IMR-90 (cell line): Measurements from ENCODE around the gene LAGE3. TPM values are rescaled to one million over a fixed set of nuclear protein-coding genes. Genes with fewer than 3 reads are reported as not detected.

ENCODE experiments used
- ATAC-seq: fragments of 200-7000 bp; cut with Tn5 transposase; 2 replicates; pipeline ENCODE4 v1.9.1; 2020; ENCODE audit warnings: low read depth, mild to moderate bottlenecking, moderate library complexity
- BruUV-seq: library from RNA; stranded (reverse); fragments of 400-500 nt; replicated peaks from 2 replicates; lab custom pipeline; 2021; lab: Mats Ljungman, UMichigan
- CTCF ChIA-PET: fragments of 300-600 bp; formaldehyde crosslinking; extraction: SDS; loops from one replicate; lab custom pipeline; 2021; ENCODE audit warnings: antibody characterized with exemption; lab: Yijun Ruan, JAX
- POLR2A ChIA-PET: fragments of 300-600 bp; sonication (Branson Sonifier 250); formaldehyde crosslinking; loops from one replicate; lab custom pipeline; 2022; ENCODE audit warnings: antibody characterized with exemption; ENCODE audit not compliant: unreplicated experiment; lab: Charles Lee
- DNase-seq: peaks from one replicate; pipeline ENCODE4 v3.0.0; 2013
- H2AFZ ChIP-seq: replicated peaks from 2 replicates; pipeline ENCODE3; 2013; ENCODE audit warnings: low read length, mild to moderate bottlenecking; ENCODE audit not compliant: poor library complexity
- H2AK5ac ChIP-seq: 2 replicates; pipeline ENCODE4 v1.6.1; 2013; ENCODE audit warnings: low read depth, low read length, inconsistent platforms
- H2AK9ac ChIP-seq: replicated peaks from 2 replicates; pipeline ENCODE3; 2013; ENCODE audit warnings: mild to moderate bottlenecking, low read depth, low read length, moderate library complexity; ENCODE audit not compliant: poor library complexity
- H2BK120ac ChIP-seq: 2 replicates; pipeline ENCODE4 v1.6.1; 2013; ENCODE audit warnings: low read depth, low read length, inconsistent platforms
- H2BK15ac ChIP-seq: 3 replicates; pipeline ENCODE4 v1.6.1; 2013; ENCODE audit warnings: low read depth, low read length, inconsistent platforms
- H2BK20ac ChIP-seq: 2 replicates; pipeline ENCODE4 v1.6.1; 2013; ENCODE audit warnings: low read depth, mild to moderate bottlenecking, inconsistent platforms, low read length, moderate library complexity
- H2BK5ac ChIP-seq: 2 replicates; pipeline ENCODE4 v1.6.1; 2013; ENCODE audit warnings: mild to moderate bottlenecking, low read depth, low read length, inconsistent platforms; ENCODE audit not compliant: poor library complexity, severe bottlenecking
- H3K14ac ChIP-seq: replicated peaks from 2 replicates; pipeline ENCODE4 v1.6.1; 2013; ENCODE audit warnings: low read depth, low read length, inconsistent platforms
- H3K18ac ChIP-seq: 2 replicates; pipeline ENCODE4 v1.6.1; 2013; ENCODE audit warnings: low read depth, low read length, control low read depth
- H3K23ac ChIP-seq: 2 replicates; pipeline ENCODE4 v1.6.1; 2013; ENCODE audit warnings: low read depth, low read length, inconsistent platforms
- H3K27ac ChIP-seq: 2 replicates; pipeline ENCODE4 v1.5.1; 2013; ENCODE audit warnings: mild to moderate bottlenecking, control low read depth, low read length; ENCODE audit not compliant: insufficient read depth
- H3K27me3 ChIP-seq: 2 replicates; pipeline ENCODE4 v1.6.1; 2013; ENCODE audit warnings: low read length; ENCODE audit not compliant: control insufficient read depth, insufficient read depth
- H3K36me3 ChIP-seq: 2 replicates; pipeline ENCODE4 v1.6.1; 2013; ENCODE audit warnings: low read length, mixed read lengths; ENCODE audit not compliant: control insufficient read depth, insufficient read depth
- H3K4ac ChIP-seq: 2 replicates; pipeline ENCODE4 v1.6.1; 2013; ENCODE audit warnings: low read depth, low read length, inconsistent platforms
- H3K4me1 ChIP-seq: 2 replicates; pipeline ENCODE4 v1.6.1; 2013; ENCODE audit warnings: low read length, mixed read lengths; ENCODE audit not compliant: control insufficient read depth, insufficient read depth
- H3K4me2 ChIP-seq: 2 replicates; pipeline ENCODE4 v1.6.1; 2013; ENCODE audit warnings: low read depth, mild to moderate bottlenecking, control low read depth, low read length, moderate library complexity
- H3K4me3 ChIP-seq: 2 replicates; pipeline ENCODE4 v1.5.1; 2013; ENCODE audit warnings: low read depth, mild to moderate bottlenecking, control low read depth, low read length, moderate library complexity; ENCODE audit not compliant: insufficient read depth
- H3K56ac ChIP-seq: 2 replicates; pipeline ENCODE4 v1.6.1; 2013; ENCODE audit warnings: low read length, inconsistent platforms; ENCODE audit not compliant: insufficient read depth; ENCODE audit errors: extremely low read depth
- H3K79me1 ChIP-seq, 2 experiments: 2 replicates each; pipeline ENCODE4 v1.6.1; 2013; ENCODE audit warnings: low read length in 2 of 2, inconsistent platforms in 1 of 2, low read depth in 1 of 2
- H3K9ac ChIP-seq: 2 replicates; pipeline ENCODE4 v1.6.1; 2013; ENCODE audit warnings: low read depth, low read length, control low read depth
- H3K9me1 ChIP-seq: 2 replicates; pipeline ENCODE4 v1.6.1; 2013; ENCODE audit warnings: low read length, inconsistent platforms; ENCODE audit not compliant: insufficient read depth
- H3K9me3 ChIP-seq: 2 replicates; pipeline ENCODE4 v1.6.1; 2013; ENCODE audit warnings: low read length; ENCODE audit not compliant: control insufficient read depth, insufficient read depth
- H4K20me1 ChIP-seq: 2 replicates; pipeline ENCODE4 v1.6.1; 2013; ENCODE audit warnings: low read length, inconsistent platforms; ENCODE audit not compliant: insufficient read depth
- H4K5ac ChIP-seq: 2 replicates; pipeline ENCODE4 v1.6.1; 2013; ENCODE audit warnings: mild to moderate bottlenecking, low read depth, low read length, control low read depth
- H4K8ac ChIP-seq, 2 experiments: 2 replicates each; pipeline ENCODE4 v1.6.1; 2013; ENCODE audit warnings: low read depth in 2 of 2, low read length in 2 of 2, control low read depth in 1 of 2, inconsistent platforms in 1 of 2
- H4K91ac ChIP-seq: 2 replicates; pipeline ENCODE4 v1.6.1; 2013; ENCODE audit warnings: low read depth, low read length, inconsistent platforms; ENCODE audit not compliant: insufficient read depth
- CEBPB ChIP-seq: IDR thresholded peaks from 2 replicates; pipeline ENCODE4 v1.6.1; 2012; ENCODE audit warnings: low read depth, low read length, improper control_type of control experiment
- MAFK ChIP-seq: IDR thresholded peaks from 2 replicates; pipeline ENCODE4 v1.6.1; 2012; ENCODE audit warnings: low read depth, low read length, improper control_type of control experiment
- WGBS, 2 experiments: methylation state at CpG; one replicate each; pipeline versions ENCODE4 v1.1.5 to v1.1.7; 2013; ENCODE audit warnings: missing lambda C conversion rate in 2 of 2; ENCODE audit not compliant: insufficient read length in 1 of 2; ENCODE audit errors: extremely low coverage in 2 of 2; 5-methylcytosine and 5-hydroxymethylcytosine counted together
- dilution Hi-C: fragments of 300-500 bp; cut with HindIII; formaldehyde crosslinking; loops from one replicate; pipeline ENCODE4 v1.14.3; 2018; ENCODE audit warnings: low sequenced_read_pairs; ENCODE audit not compliant: unreplicated experiment
- in situ Hi-C: fragments of 300-500 bp; cut with MboI; formaldehyde crosslinking; loops from 3 replicates; pipeline ENCODE4 v1.14.3; 2019; ENCODE audit warnings: low sequenced_read_pairs, inconsistent platforms, mixed read lengths
- intact Hi-C: fragments of 100-400 bp; cut with micrococcal nuclease; formaldehyde crosslinking; loops from 2 replicates; pipeline ENCODE4 v1.10.0; 2022
- polyA plus RNA-seq, 3 experiments: library from polyadenylated mRNA; depleted of rRNA; stranded (reverse); fragments of >200 nt; gene quantifications; 2 replicates each; pipeline ENCODE4 v1.2.3, GENCODE V29; 2012; ENCODE audit warnings: low replicate concordance in 1 of 3
- total RNA-seq: library from RNA; depleted of rRNA; stranded (reverse); fragments of >200 nt; gene quantifications from 2 replicates; pipeline ENCODE4 v1.2.3, GENCODE V29; 2012
- TF ChIP-seq, protein P1 (sequence below): fragments of 150-350 bp; IDR thresholded peaks from 2 replicates; pipeline ENCODE4 v1.6.1; 2016; ENCODE audit warnings: low read depth, mild to moderate bottlenecking, low read length, moderate library complexity, borderline replicate concordance

Gene LAGE3
- total and polyA plus RNA-seq, 2 of the 4 experiments (the other 2 are of a cell fraction) = 3.6 to 14.8 TPM

DNA sequence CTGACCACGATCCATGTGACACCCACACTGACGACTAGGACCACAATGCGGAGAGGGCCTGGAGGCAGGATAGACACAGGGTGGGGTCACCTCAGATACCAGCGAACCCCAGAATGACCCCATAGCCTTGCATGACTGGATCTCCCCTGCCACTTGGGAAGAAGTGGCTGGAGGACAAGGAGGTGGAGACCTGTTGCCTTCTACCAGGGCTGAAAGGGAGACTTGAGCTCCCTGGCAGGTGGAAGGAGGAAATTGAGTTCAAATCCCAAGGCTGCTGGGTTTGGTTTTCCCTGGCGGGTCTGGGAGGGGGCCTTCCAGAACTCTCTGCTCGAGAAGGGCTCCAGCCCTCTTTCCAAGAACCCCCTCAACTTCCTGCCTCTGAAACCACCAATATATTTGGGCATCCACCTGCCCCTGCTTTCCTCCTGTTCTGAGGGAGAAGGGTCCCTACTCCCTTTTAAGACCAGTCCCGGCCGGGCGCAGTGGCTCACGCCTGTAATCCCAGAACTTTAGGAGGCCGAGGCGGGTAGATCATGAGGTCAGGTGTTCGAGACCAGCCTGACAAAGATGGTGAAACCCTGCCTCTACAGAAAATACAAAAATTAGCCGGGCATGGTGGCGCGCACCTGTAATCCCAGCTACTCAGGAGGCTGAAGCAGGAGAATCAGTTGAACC lies 33.9 kb upstream of the LAGE3 start:
- Histone ChIP-seq H4K20me1 (no peaks in the 10 kb centered on the region), H3K4ac (no peak overlapping the region), H4K8ac (no peak overlapping the region), H3K4me2 (no peak overlapping the region), H3K79me1 (peaks cover 8 to 12% of the 10 kb centered on the region in 2 experiments; a peak in 2 of 4 replicates), H2AK9ac (no peak overlapping the region), H3K9ac (no peak overlapping the region), H3K4me1 (peaks cover 8% of the 10 kb centered on the region; the same call in 1 of the 2 replicates), H3K36me3 (peaks cover 2% of the 10 kb centered on the region; the same call in 1 of the 2 replicates), H3K18ac (no peak overlapping the region), H2AK5ac (no peak overlapping the region), H3K9me3 (peaks cover 3% of the 10 kb centered on the region; the same call in 1 of the 2 replicates), H2BK20ac (no peak overlapping the region), H3K9me1 (peaks cover 3% of the 10 kb centered on the region), H3K27ac (no peak overlapping the region), H2BK5ac (no peak overlapping the region), H3K14ac (no peak overlapping the region), H3K4me3 (no peak overlapping the region), H3K56ac (no peak overlapping the region), H2AFZ (peak overlapping the region; percentile 48), H3K23ac (no peak overlapping the region), H2BK120ac (no peak overlapping the region), H2BK15ac (no peak overlapping the region), H4K91ac (no peak overlapping the region), H4K5ac (no peak overlapping the region), H3K27me3 (no peaks in the 10 kb centered on the region)
- TF ChIP-seq, protein P1, sequence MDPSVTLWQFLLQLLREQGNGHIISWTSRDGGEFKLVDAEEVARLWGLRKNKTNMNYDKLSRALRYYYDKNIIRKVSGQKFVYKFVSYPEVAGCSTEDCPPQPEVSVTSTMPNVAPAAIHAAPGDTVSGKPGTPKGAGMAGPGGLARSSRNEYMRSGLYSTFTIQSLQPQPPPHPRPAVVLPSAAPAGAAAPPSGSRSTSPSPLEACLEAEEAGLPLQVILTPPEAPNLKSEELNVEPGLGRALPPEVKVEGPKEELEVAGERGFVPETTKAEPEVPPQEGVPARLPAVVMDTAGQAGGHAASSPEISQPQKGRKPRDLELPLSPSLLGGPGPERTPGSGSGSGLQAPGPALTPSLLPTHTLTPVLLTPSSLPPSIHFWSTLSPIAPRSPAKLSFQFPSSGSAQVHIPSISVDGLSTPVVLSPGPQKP = no peak
- TF ChIP-seq CEBPB (no peak), MAFK (no peak)
- dilution Hi-C loops (no loop called here), intact Hi-C loops (no loop called here), in situ Hi-C loops (no loop called here)
- WGBS, 2 experiments = 84% methylated on average over 7 of the region's 16 CpGs; no CpG with 5 or more reads in 1 of the 2 experiments
- ATAC-seq (no peak), DNase-seq (no peak)
- ChIA-PET CTCF (no interaction called here), POLR2A (no interaction called here)
- no TSS peak for BruUV-seq
